Smooth muscle cell (in vitro differentiated cells): ENCODE data around the gene PLXNA4. TPM values are rescaled to one million over a fixed set of nuclear protein-coding genes. Genes with fewer than 3 reads are reported as not detected.
A peak's percentile ranks its signal among the peaks of the same experiment; 100 is the strongest.

Source experiments
- DNase-seq: peaks from one replicate; lab custom pipeline; 2025; ENCODE audit not compliant: unreplicated experiment; lab: John Stamatoyannopoulos, UW
- H2AFZ ChIP-seq: fragments of 200-600 bp; sonication (generic); 2 replicates; pipeline ENCODE4 v1.6.0; 2016; ENCODE audit warnings: antibody characterized with exemption, low read depth, mild to moderate bottlenecking
- H3F3A ChIP-seq: fragments of 200-600 bp; sonication (generic); 2 replicates; pipeline ENCODE4 v1.6.0; 2017; ENCODE audit warnings: antibody characterized with exemption, low read depth
- H3K27ac ChIP-seq: fragments of 200-600 bp; sonication (generic); 2 replicates; pipeline ENCODE4 v1.5.1; 2016; ENCODE audit warnings: low read depth, mild to moderate bottlenecking
- H3K27me3 ChIP-seq: fragments of 200-600 bp; sonication (generic); 2 replicates; pipeline ENCODE4 v1.6.1; 2016; ENCODE audit warnings: low read depth, mild to moderate bottlenecking
- H3K36me3 ChIP-seq: fragments of 200-600 bp; sonication (generic); 2 replicates; pipeline ENCODE4 v1.5.1; 2016; ENCODE audit warnings: low read depth
- H3K4me1 ChIP-seq: fragments of 200-600 bp; sonication (generic); 2 replicates; pipeline ENCODE4 v1.5.1; 2016; ENCODE audit warnings: low read depth
- H3K4me2 ChIP-seq: fragments of 200-600 bp; sonication (generic); 2 replicates; pipeline ENCODE4 v1.6.0; 2016; ENCODE audit warnings: mild to moderate bottlenecking
- H3K4me3 ChIP-seq: fragments of 200-600 bp; sonication (generic); 2 replicates; pipeline ENCODE4 v1.5.1; 2016; ENCODE audit warnings: mild to moderate bottlenecking
- H3K79me2 ChIP-seq: fragments of 200-600 bp; sonication (generic); 2 replicates; pipeline ENCODE4 v1.6.0; 2016; ENCODE audit warnings: low read depth, mild to moderate bottlenecking
- H3K9ac ChIP-seq: fragments of 200-600 bp; sonication (generic); 2 replicates; pipeline ENCODE4 v1.6.0; 2016; ENCODE audit warnings: low read depth
- H3K9me3 ChIP-seq: fragments of 200-600 bp; sonication (generic); replicated peaks from 2 replicates; pipeline ENCODE4 v1.5.1; 2016; ENCODE audit warnings: low read depth
- H4K20me1 ChIP-seq: fragments of 200-600 bp; sonication (generic); 2 replicates; pipeline ENCODE4 v1.6.0; 2016; ENCODE audit warnings: low read depth
- WGBS: methylation state at CpG from one replicate; pipeline ENCODE4 v1.1.7; 2016; ENCODE audit warnings: low lambda C conversion rate; 5-methylcytosine and 5-hydroxymethylcytosine counted together
- polyA plus RNA-seq: library from polyadenylated mRNA; unstranded; fragments of >200 nt; fragmentation: Nextera tagmentation; extraction: Ambion mirVana; gene quantifications from 2 replicates; pipeline ENCODE4 v1.2.1, GENCODE V29; 2016
- total RNA-seq: library from RNA; depleted of rRNA; stranded (reverse); fragments of >200 nt; gene quantifications from 2 replicates; pipeline ENCODE4 v1.2.3, GENCODE V29; 2014
- TF ChIP-seq, protein P1 (sequence below): fragments of 200-600 bp; sonication (generic); IDR thresholded peaks from 2 replicates; pipeline ENCODE4 v1.5.1; 2017; ENCODE audit warnings: borderline replicate concordance, mild to moderate bottlenecking, antibody characterized with exemption; ENCODE audit not compliant: insufficient read depth, poor library complexity, severe bottlenecking

The PLXNA4 gene
- total and polyA plus RNA-seq, 2 experiments from 2014 or later = 8.5 to 9.9 TPM

DNA sequence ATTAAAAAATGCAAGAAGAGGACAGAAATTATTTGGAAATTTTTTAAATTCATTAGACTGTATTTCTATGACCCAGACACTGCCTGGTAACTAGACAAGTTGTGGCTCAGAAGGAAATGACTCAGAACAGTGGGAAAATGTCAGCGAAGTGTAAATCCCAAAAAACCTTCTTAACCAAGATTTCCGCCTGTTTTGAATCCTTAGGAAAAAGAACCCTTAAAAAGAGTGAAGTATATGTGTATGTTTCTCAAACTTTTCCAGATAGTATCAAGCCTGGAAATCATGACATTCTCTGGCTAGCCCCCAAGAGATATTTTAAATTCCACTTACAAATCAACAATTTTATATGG, 42.7 kb upstream of the PLXNA4 start:
- H3K4me1 ChIP-seq = peaks cover 17% of the 10 kb centered on the region
- 8% methylated on average over 2 of the region's 2 CpGs for WGBS
- H3K27ac ChIP-seq = peak overlapping the region; percentile 97
- H3K9ac ChIP-seq = peak overlapping the region; percentile 70
- no peak overlapping the region for H3K4me3 ChIP-seq
- no peaks in the 10 kb centered on the region for H3K36me3 ChIP-seq
- H2AFZ ChIP-seq = no peak overlapping the region
- H3K4me2 ChIP-seq = peak overlapping the region; percentile 74
- H3K27me3 ChIP-seq = no peaks in the 10 kb centered on the region
- no peak for DNase-seq
- no peaks in the 10 kb centered on the region for H4K20me1 ChIP-seq
- no peaks in the 10 kb centered on the region for H3K9me3 ChIP-seq
- TF ChIP-seq, protein P1, sequence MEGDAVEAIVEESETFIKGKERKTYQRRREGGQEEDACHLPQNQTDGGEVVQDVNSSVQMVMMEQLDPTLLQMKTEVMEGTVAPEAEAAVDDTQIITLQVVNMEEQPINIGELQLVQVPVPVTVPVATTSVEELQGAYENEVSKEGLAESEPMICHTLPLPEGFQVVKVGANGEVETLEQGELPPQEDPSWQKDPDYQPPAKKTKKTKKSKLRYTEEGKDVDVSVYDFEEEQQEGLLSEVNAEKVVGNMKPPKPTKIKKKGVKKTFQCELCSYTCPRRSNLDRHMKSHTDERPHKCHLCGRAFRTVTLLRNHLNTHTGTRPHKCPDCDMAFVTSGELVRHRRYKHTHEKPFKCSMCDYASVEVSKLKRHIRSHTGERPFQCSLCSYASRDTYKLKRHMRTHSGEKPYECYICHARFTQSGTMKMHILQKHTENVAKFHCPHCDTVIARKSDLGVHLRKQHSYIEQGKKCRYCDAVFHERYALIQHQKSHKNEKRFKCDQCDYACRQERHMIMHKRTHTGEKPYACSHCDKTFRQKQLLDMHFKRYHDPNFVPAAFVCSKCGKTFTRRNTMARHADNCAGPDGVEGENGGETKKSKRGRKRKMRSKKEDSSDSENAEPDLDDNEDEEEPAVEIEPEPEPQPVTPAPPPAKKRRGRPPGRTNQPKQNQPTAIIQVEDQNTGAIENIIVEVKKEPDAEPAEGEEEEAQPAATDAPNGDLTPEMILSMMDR = no peak
- H3K79me2 ChIP-seq = no peaks in the 10 kb centered on the region
- peaks cover 11% of the 10 kb centered on the region for H3F3A ChIP-seq

DNA sequence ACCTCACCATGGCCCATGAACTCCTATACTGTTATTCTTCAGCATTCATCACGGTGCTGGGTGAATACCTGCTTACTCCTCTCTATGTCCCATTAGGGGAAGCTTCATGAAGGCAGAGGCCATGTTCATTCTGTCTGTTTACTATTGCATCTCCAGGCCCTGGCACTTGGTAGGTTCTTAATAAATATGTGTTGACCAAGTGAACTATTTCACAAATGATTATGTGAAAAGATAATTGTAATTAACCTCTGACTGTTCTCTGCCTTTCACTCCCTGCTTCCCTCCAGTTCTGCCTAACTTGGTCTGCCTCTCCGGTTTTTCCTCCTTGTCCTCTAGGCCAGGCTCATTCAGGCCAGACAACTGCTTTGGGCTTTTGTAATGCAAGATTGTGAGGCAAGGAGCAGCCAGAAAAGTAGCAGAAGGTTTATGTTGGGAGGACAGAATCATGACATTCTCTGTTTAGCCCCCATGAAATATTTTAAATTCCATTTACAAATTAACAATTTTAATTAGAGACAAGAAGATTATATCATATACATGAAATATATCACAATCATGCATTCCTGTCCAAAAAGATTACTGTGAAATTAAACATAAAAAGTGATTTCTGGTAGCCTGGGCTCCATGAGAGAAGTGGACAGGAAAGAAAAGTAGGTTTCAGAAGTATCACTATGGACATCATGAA, 42.1 kb upstream of the PLXNA4 start:
- no peaks in the 10 kb centered on the region for H4K20me1 ChIP-seq
- H3F3A ChIP-seq = peaks cover 11% of the 10 kb centered on the region
- H3K9ac ChIP-seq = peak overlapping the region; percentile 70
- no peak for DNase-seq
- no peaks in the 10 kb centered on the region for H3K9me3 ChIP-seq
- H3K4me3 ChIP-seq = no peak overlapping the region
- TF ChIP-seq, protein P1 = no peak
- H2AFZ ChIP-seq = no peak overlapping the region
- H3K27ac ChIP-seq = peak overlapping the region; percentile 97
- WGBS = 44% methylated on average over 2 of the region's 2 CpGs
- H3K4me2 ChIP-seq = peak overlapping the region; percentile 74
- H3K36me3 ChIP-seq = no peaks in the 10 kb centered on the region
- H3K4me1 ChIP-seq = peaks cover 17% of the 10 kb centered on the region
- H3K27me3 ChIP-seq = no peaks in the 10 kb centered on the region
- H3K79me2 ChIP-seq = no peaks in the 10 kb centered on the region

DNA sequence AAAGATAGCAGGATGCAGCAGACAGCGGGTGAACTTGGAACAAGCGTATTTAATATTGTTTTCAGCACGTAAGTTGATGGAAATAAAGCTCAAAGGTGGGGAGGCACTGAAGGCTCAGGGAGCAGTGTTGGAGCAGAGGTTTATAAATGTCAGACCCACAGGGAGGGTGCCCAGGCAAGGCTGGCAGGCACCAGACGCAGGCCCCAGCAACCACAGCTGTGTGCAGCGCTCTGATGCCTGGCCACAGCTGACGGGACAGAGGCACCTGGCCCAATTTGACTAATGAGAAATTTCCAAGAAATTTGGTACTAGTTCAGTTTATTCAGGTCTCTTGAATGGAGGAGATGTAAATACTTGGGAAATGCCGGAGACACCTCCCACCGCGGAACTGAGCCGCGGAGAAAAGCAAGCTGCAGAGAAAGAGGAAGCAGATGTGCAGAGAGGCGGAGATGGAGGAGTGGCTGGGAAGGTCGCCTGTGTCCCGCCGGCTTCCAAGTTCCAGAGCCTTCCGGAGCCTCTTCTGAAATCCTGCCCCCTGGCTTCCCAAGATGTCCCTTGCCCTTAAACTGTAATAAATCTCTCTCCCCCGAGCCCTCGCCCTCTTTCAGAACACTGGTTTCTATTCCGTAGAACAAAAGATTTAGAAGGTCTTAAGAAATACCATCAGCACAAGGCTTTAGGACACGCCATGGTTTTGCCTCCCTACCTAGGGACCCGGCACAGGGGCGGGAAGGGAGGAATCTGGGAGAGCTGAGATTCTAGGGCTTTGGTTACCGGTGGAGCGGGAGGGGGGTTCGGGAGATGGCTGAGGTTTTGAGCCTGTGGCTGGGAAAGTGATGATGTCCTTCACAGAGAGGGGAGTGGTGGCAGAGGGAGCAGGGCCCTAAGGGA, 38.4 kb upstream of the PLXNA4 start:
- H3K4me1 ChIP-seq = peaks cover 17% of the 10 kb centered on the region
- peak overlapping the region; percentile 82 for H3K4me2 ChIP-seq
- no peaks in the 10 kb centered on the region for H3K79me2 ChIP-seq
- no peaks in the 10 kb centered on the region for H3K27me3 ChIP-seq
- H3K4me3 ChIP-seq = peak overlapping the region; percentile 27
- H3K27ac ChIP-seq = no peak overlapping the region
- H4K20me1 ChIP-seq = no peaks in the 10 kb centered on the region
- DNase-seq = no peak
- peaks cover 11% of the 10 kb centered on the region for H3F3A ChIP-seq
- H3K9me3 ChIP-seq = no peaks in the 10 kb centered on the region
- H2AFZ ChIP-seq = peak overlapping the region; percentile 84
- no peak overlapping the region for H3K9ac ChIP-seq
- 26% methylated on average over 25 of the region's 25 CpGs for WGBS
- TF ChIP-seq, protein P1 = peak; percentile 6
- H3K36me3 ChIP-seq = no peaks in the 10 kb centered on the region
